WTC11 (cell line): Measurements from ENCODE around the gene LHFPL6.

Experiments
- ETV6 ChIP-seq: sonication (generic); formaldehyde crosslinking; IDR thresholded peaks from 2 replicates; pipeline ENCODE4 v1.8.1; 2022; ENCODE audit warnings: mild to moderate bottlenecking, missing genetic modification reagents
- HMGA2 ChIP-seq: fragments of 250-450 bp; sonication (Bioruptor Pico); IDR thresholded peaks from 2 replicates; pipeline ENCODE4 v1.4.0; 2021; ENCODE audit warnings: mild to moderate bottlenecking, moderate library complexity
- TEAD1 ChIP-seq: sonication (generic); formaldehyde crosslinking; IDR thresholded peaks from 2 replicates; pipeline ENCODE4 v1.8.0; 2022; ENCODE audit warnings: mild to moderate bottlenecking, missing genetic modification reagents
- TF ChIP-seq, protein P1 (sequence below): sonication (generic); formaldehyde crosslinking; IDR thresholded peaks from 2 replicates; pipeline ENCODE4 v1.8.0; 2022; ENCODE audit warnings: mild to moderate bottlenecking, missing genetic modification reagents
- TF ChIP-seq, protein P2 (sequence below): sonication (generic); formaldehyde crosslinking; IDR thresholded peaks from 2 replicates; pipeline ENCODE4 v1.8.1; 2022; ENCODE audit warnings: low read depth, missing genetic modification reagents, borderline replicate concordance
- TF ChIP-seq, protein P3 (sequence below): sonication (generic); formaldehyde crosslinking; IDR thresholded peaks from 2 replicates; pipeline ENCODE4 v1.8.1; 2022; ENCODE audit warnings: mild to moderate bottlenecking, moderate library complexity, missing genetic modification reagents

DNA sequence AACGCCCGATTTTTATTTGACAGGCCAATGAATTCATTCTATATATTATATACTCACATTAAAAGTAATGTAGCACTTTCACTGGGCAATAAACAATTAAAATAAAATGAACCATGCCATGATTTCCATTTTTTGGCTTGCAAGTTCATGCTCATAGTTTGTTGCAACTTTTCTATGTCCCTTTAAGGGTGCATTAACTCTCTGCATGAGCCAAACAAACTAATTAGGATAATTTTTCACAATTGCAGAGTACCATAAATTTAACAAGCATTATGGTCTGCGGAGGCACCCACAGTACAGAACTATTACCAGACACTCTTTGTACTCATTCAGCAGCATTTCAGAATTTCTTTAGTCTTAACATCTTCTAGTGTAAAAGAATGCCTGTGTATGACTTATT is 1.4 kb downstream of the LHFPL6 start:
- TF ChIP-seq HMGA2 (CRISPR knock-in tag) (no peak), ETV6 (CRISPR knock-in tag) (no peak), TEAD1 (CRISPR knock-in tag) (no peak)
- TF ChIP-seq, protein P1, sequence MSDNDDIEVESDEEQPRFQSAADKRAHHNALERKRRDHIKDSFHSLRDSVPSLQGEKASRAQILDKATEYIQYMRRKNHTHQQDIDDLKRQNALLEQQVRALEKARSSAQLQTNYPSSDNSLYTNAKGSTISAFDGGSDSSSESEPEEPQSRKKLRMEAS = no peak
- TF ChIP-seq, protein P2, sequence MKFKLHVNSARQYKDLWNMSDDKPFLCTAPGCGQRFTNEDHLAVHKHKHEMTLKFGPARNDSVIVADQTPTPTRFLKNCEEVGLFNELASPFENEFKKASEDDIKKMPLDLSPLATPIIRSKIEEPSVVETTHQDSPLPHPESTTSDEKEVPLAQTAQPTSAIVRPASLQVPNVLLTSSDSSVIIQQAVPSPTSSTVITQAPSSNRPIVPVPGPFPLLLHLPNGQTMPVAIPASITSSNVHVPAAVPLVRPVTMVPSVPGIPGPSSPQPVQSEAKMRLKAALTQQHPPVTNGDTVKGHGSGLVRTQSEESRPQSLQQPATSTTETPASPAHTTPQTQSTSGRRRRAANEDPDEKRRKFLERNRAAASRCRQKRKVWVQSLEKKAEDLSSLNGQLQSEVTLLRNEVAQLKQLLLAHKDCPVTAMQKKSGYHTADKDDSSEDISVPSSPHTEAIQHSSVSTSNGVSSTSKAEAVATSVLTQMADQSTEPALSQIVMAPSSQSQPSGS (CRISPR knock-in tag) = no peak
- TF ChIP-seq, protein P3, sequence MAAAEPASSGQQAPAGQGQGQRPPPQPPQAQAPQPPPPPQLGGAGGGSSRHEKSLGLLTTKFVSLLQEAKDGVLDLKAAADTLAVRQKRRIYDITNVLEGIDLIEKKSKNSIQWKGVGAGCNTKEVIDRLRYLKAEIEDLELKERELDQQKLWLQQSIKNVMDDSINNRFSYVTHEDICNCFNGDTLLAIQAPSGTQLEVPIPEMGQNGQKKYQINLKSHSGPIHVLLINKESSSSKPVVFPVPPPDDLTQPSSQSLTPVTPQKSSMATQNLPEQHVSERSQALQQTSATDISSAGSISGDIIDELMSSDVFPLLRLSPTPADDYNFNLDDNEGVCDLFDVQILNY (CRISPR knock-in tag) = no peak
